Bronchial epithelial cell (primary cell): ENCODE data around the gene GFRA1. TPM values are rescaled to one million over a fixed set of nuclear protein-coding genes. Genes with fewer than 3 reads are reported as not detected.

Experiments used
- DNase-seq: peaks from one replicate; pipeline ENCODE4 v3.0.0-alpha.2; 2010; ENCODE audit warnings: low read depth
- FAIRE-seq: peaks from 2 replicates; lab custom pipeline; 2011; peaks lifted over from hg19 to GRCh38; lab: Jason Lieb, UNC
- H3K27me3 ChIP-seq: 2 replicates; pipeline ENCODE4 v1.5.1; 2011; ENCODE audit warnings: low read length; ENCODE audit not compliant: control insufficient read depth, insufficient read depth
- H3K36me3 ChIP-seq: 2 replicates; pipeline ENCODE4 v1.5.1; 2011; ENCODE audit warnings: low read length; ENCODE audit not compliant: control insufficient read depth, insufficient read depth
- H3K4me3 ChIP-seq: 2 replicates; pipeline ENCODE4 v1.5.1; 2011; ENCODE audit warnings: mild to moderate bottlenecking, low read depth, low read length, control low read depth
- CTCF ChIP-seq: IDR thresholded peaks from 2 replicates; pipeline ENCODE4 v1.5.1; 2011; ENCODE audit warnings: mild to moderate bottlenecking, moderate library complexity, low read length, control low read depth, inconsistent platforms; ENCODE audit not compliant: insufficient read depth, severe bottlenecking
- total RNA-seq: library from RNA; depleted of rRNA; stranded (reverse); fragments of >200 nt; gene quantifications from 2 replicates; pipeline ENCODE4 v1.2.1, GENCODE V29; 2014

The GFRA1 gene
- total RNA-seq, 1 donor from 2014 or later, result under 0.01 TPM

DNA sequence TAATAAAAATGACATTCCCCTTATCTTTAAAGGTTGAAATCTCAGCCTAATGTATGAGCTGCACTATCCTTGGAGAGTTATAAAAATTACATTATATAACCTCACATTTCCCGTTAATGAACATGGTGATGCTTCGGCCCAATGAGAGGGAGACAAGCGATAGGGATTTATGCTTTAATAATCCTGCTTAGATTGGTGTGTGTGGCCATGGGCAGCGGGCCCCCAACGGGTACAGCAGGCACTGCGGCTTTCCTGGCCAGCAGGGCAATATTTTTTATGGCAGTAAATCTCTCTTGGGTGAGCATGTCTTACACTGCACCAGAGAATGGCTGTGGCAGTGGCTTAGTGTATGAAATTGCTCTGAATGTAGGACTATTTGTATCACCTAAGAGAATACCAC is 246.3 kb downstream of the GFRA1 start:
- no peak for DNase-seq
- FAIRE-seq, result no peak
- Histone ChIP-seq H3K36me3 (no peaks in the 10 kb centered on the region), H3K4me3 (no peak overlapping the region), H3K27me3 (no peaks in the 10 kb centered on the region)
- no peak for TF ChIP-seq CTCF

GRCh38 chr10:116026315-116026714 is 246.7 kb downstream of the GFRA1 start:
- FAIRE-seq, result no peak
- no peak overlapping the region for H3K4me3 ChIP-seq

DNA sequence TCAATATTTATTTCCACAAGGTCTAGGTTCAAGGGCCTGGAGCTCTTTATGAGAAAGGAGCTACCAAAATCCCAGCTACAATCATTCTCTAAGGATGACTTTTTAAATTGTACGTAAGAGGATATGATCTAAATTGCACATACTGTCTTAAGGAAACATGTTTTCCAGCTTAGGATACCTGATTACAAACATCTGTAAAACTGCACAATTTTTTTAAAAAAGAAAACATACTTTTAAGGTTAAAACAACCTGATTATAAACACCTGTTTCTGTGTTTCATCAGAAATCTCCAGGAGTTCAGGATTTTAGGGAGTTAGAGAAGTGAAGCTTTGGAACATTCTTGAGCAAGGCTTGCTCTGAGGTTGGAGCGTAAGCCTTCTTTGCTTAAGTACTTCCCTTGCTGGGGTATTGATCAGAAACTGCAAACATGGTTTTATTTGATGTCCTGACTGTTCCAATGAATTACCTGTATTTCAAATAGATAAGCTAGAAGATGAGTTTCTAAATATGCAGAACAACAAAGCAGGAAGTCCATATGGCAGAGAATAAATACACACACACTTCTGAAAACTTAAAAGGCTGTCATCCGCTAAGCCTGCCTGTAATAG is 248.6 kb downstream of the GFRA1 start:
- no peak for DNase-seq
- no peak overlapping the region for H3K4me3 ChIP-seq
- no peaks in the 10 kb centered on the region for H3K27me3 ChIP-seq
- TF ChIP-seq CTCF, result no peak
- no peak for FAIRE-seq
- H3K36me3 ChIP-seq, result no peaks in the 10 kb centered on the region

More at GRCh38 chr10:116026315-116026714, 246.7 kb downstream of the GFRA1 start:
- DNase-seq, result no peak
- no peaks in the 10 kb centered on the region for H3K36me3 ChIP-seq
- H3K27me3 ChIP-seq, result no peaks in the 10 kb centered on the region
- TF ChIP-seq CTCF, result no peak

DNA sequence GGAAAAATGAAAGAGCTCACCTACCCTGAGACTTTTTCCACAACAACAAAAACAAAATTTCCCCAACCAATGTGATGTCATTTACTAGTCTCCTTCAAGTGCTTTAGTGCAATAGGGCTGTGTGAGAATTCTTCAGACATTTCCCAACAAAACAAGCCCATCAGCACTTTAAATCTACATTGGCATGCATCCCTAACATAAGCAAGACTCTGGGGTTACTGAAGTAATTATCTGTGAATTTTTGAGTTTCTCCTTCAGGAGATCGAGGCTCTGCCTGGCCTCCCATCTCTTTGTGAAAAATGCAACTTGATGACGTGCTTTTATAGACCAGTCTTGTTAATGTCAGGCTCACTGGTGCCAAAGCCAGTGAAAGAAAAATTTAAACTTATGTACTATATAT is 255.6 kb downstream of the GFRA1 start:
- no peak for TF ChIP-seq CTCF
- FAIRE-seq (no peak), DNase-seq (no peak)
- H3K36me3 ChIP-seq, result no peaks in the 10 kb centered on the region
- no peaks in the 10 kb centered on the region for H3K27me3 ChIP-seq
- no peak overlapping the region for H3K4me3 ChIP-seq

DNA sequence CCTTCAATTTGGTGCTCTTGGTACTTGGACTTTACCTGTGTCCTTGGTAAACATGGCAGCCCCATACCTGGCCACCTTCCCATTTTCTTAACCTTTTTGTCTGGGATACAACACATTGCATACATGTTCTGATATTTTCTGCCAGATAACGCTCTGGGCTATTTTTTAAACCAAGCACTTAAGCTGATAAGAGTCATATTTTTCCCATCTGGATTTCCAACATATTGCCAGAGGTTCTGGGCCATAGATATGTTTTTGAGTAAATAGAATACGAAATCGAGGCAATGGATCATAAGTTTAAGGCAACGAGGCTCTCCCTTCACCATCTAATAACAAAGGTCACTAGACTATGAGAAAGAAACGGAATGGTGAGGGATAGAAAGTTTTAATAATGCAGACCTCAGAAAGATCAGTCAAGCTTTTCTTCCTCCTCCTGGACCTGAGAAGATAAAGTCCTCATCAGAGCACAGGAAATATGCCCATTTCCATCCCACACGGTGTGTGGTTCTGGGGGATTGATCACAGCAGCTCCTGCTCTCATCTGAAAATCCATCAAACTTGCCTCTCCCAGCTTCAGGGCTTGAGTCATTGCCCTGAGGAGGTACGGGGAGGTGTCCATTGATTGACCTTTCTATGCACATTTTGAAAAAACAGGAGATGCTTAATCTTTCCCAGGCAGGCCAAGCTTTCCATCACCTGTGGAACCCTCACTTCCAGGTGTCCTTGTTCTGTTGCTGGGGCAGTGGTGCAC is 257.2 kb downstream of the GFRA1 start:
- Histone ChIP-seq H3K27me3 (no peaks in the 10 kb centered on the region), H3K36me3 (no peaks in the 10 kb centered on the region), H3K4me3 (no peak overlapping the region)
- TF ChIP-seq CTCF, result no peak
- FAIRE-seq (no peak), DNase-seq (no peak)
